Renal pelvis (tissue), 3 donors: ENCODE measurements around the gene TMEM40. TPM values are rescaled to one million over a fixed set of nuclear protein-coding genes. Genes with fewer than 3 reads are reported as not detected.

Experiments used
- polyA plus RNA-seq, 3 donors: library from polyadenylated mRNA; unstranded; fragments of 120-200 nt; gene quantifications; one replicate each; pipeline ENCODE4 v1.2.1, GENCODE V29; 2013; ENCODE audit not compliant: insufficient read length in 3 of 3

TMEM40 gene
- polyA plus RNA-seq, 3 donors = 1.7 to 3.7 (median 1.8) TPM

Other genes starting within 250 kb of the TMEM40 start
- gene MKRN2OS, start 213.8 kb downstream of the TMEM40 start, polyA plus RNA-seq = 1 to 10 TPM in 2 of 3 donors, under 1 TPM in 1; 0.74 to 2.6 (median 2.6) TPM
- gene MKRN2, start 202.2 kb downstream of the TMEM40 start, polyA plus RNA-seq = 10 to 100 TPM; 42.9 to 50.3 (median 48.3) TPM
- 100 to 1,000 TPM; 101 to 138 (median 135) TPM for gene RAF1, start 95.1 kb downstream of the TMEM40 start, polyA plus RNA-seq
- gene CAND2, start 37.4 kb upstream of the TMEM40 start, polyA plus RNA-seq = 10 to 100 TPM in 2 of 3 donors, 1 to 10 TPM in 1; 9.0 to 11.3 (median 10.2) TPM
- gene RPL32, start 82.3 kb upstream of the TMEM40 start, polyA plus RNA-seq = 1,000 to 10,000 TPM; 1,940 to 2,392 (median 2,077) TPM